ENCODE results near the gene PRR20G. TPM values are rescaled to one million over a fixed set of nuclear protein-coding genes. Genes with fewer than 3 reads are reported as not detected.

The PRR20G gene
- total and polyA plus RNA-seq, 2 of the 8 experiments (the other 6 are each of a cell fraction or from before 2014, with no cell fraction given), result 0.24 TPM; not detected in 1

DNA sequence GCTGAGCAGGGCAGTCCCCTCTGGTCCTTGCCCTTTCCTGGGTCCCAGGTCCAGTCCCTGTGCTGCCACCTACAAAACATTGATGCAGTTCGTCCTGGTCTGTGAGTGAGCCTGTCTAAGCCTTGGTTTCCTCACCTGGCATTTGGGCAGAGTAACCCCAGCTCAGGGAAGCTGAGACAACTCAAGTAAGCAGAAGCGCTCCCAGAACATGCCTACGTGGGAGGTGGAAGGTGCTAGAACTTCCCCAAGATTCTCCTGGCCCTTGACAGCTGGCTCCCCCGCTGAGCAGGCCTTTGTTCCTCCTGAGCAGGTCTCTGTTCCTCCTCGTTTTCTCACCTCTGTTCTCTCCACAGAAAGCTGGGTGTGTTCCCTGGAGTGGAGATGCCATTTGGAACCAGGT is 30.5 kb downstream of the PRR20G start:
- no peak overlapping the region for H2BK20ac ChIP-seq (ENCODE audit: low read length)
- no peak overlapping the region for H2BK120ac ChIP-seq (replicated peaks; ENCODE audit: low read depth, low read length)
- CTCF ChIA-PET (ENCODE audit: partially characterized antibody), result interaction anchor here (0.6 kb wide), 1 partner anchor 505 kb away, joined by 3 read pairs; no protein-coding TSS in a partner anchor
- TF ChIP-seq ASH2L (IDR thresholded peaks at IDR 0.05; ENCODE audit: low read length) (no peak), TAF1 (IDR thresholded peaks at IDR 0.05; ENCODE audit: low read depth, low read length) (no peak), SIN3A (conservative IDR thresholded peaks at IDR 0.05 in 1 of 2, IDR thresholded peaks at IDR 0.05 in 1 of 2; ENCODE audit: low read depth in 1 of 2, low read length in 2 of 2) (no peak), YY1 (IDR thresholded peaks at IDR 0.05; ENCODE audit: low read depth, low read length) (no peak)
- H3K4me2 ChIP-seq (ENCODE audit: insufficient read depth in 1 of 2, low read depth in 2 of 2, low read length in 2 of 2), result no peak overlapping the region
- no peaks in the 10 kb centered on the region for H3K23me2 ChIP-seq (ENCODE audit: low read depth, low read length)
- no peaks in the 10 kb centered on the region for H3K4me1 ChIP-seq (replicated peaks in 1 of 4; ENCODE audit: control insufficient read depth in 3 of 4, insufficient read depth in 4 of 4, low read length in 3 of 4)
- POLR2A ChIA-PET (ENCODE audit: partially characterized antibody), result no interaction called here
- no peak overlapping the region for H2AK5ac ChIP-seq (ENCODE audit: low read depth, low read length)
- no peaks in the 10 kb centered on the region for H3K79me1 ChIP-seq (ENCODE audit: low read depth, low read length)
- no peak overlapping the region for H4K5ac ChIP-seq (ENCODE audit: insufficient read length, low read depth, low read length)
- H2BK12ac ChIP-seq (ENCODE audit: low read depth, low read length), result no peak overlapping the region
- H2BK15ac ChIP-seq (ENCODE audit: low read length), result no peak overlapping the region
- no peak for FAIRE-seq
- H2AFZ ChIP-seq (ENCODE audit: low read length), result no peak overlapping the region
- no peak overlapping the region for H4K91ac ChIP-seq (replicated peaks; ENCODE audit: insufficient read length, low read length)
- no peak overlapping the region; the same call in 1 of the 2 replicates for H4K8ac ChIP-seq (ENCODE audit: extremely low read depth, insufficient read depth, low read length)
- WGBS, 2 experiments (ENCODE audit: extremely low coverage in 1 of 2, insufficient coverage in 1 of 2, insufficient read length in 1 of 2, insufficient replicate concordance in 2 of 2, low coverage in 1 of 2, low lambda C conversion rate in 2 of 2, missing lambda C conversion rate in 1 of 2), result 80% methylated on average over 5 of the region's 5 CpGs; no CpG with 5 or more reads in 1 of the 2 experiments
- no peak overlapping the region for H3K4ac ChIP-seq (replicated peaks; ENCODE audit: insufficient read length, low read depth, low read length)
- no peaks in the 10 kb centered on the region; a peak in 1 of 7 replicates for H3K27me3 ChIP-seq (replicated peaks in 1 of 4; ENCODE audit: control insufficient read depth in 3 of 4, extremely low read depth in 1 of 4, insufficient read depth in 3 of 4, low read length in 3 of 4)
- H3K56ac ChIP-seq (replicated peaks; ENCODE audit: insufficient read length, low read depth, low read length), result no peak overlapping the region
- no peak overlapping the region for H3K9ac ChIP-seq (replicated peaks in 1 of 4; ENCODE audit: extremely low read depth in 1 of 4, low read depth in 3 of 4, low read length in 3 of 4)
- H3K79me2 ChIP-seq (ENCODE audit: control insufficient read depth in 1 of 2, insufficient read depth in 2 of 2, low read length in 2 of 2), result no peaks in the 10 kb centered on the region
- no peak overlapping the region for H3K4me3 ChIP-seq (ENCODE audit: extremely low read depth in 1 of 4, insufficient read depth in 2 of 4, low read depth in 3 of 4, low read length in 4 of 4)
- no peak overlapping the region for H3K14ac ChIP-seq (ENCODE audit: insufficient read length)
- H3K18ac ChIP-seq (ENCODE audit: extremely low read depth, low read length), result no peak overlapping the region
- no peak overlapping the region for H3K27ac ChIP-seq (ENCODE audit: low read depth, low read length)
- peaks cover 5 to 12% of the 10 kb centered on the region in 2 experiments; a peak in 3 of 4 replicates for H3K9me3 ChIP-seq (ENCODE audit: insufficient read depth in 2 of 2, low read depth in 1 of 2, low read length in 1 of 2)
- H3K36me3 ChIP-seq (ENCODE audit: control insufficient read depth in 2 of 4, insufficient read depth in 4 of 4, low read length in 3 of 4), result no peaks in the 10 kb centered on the region
- H2BK5ac ChIP-seq (ENCODE audit: low read depth, low read length), result no peak overlapping the region
- H3K23ac ChIP-seq (ENCODE audit: insufficient read length), result no peak overlapping the region
- no peaks in the 10 kb centered on the region for H4K20me1 ChIP-seq (replicated peaks in 1 of 2; ENCODE audit: control insufficient read depth in 1 of 2, insufficient read depth in 2 of 2, low read length in 2 of 2)
- DNase-seq (ENCODE audit: low read depth in 1 of 2, low spot score in 2 of 2), result no peak
